ENCODE measurements around the gene CD4. TPM values are rescaled to one million over a fixed set of nuclear protein-coding genes. Genes with fewer than 3 reads are reported as not detected.

CD4 gene
- total RNA-seq, 4 donors from 2014 or later = 6.6 to 16.2 (median 10.1) TPM

GRCh38 chr12:6837370-6838060 is 48.2 kb downstream of the CD4 start:
- intact Hi-C loops (cut with DNase I) = no loop called here
- TF ChIP-seq CTCF (IDR thresholded peaks at IDR 0.05) (no peak), EP300 (IDR thresholded peaks at IDR 0.05) (no peak), POLR2A (IDR thresholded peaks at IDR 0.05; ENCODE audit: low read depth) (no peak), POLR2AphosphoS5 (IDR thresholded peaks at IDR 0.05) (no peak)
- no peaks in the 10 kb centered on the region for H3K9me3 ChIP-seq
- peaks cover 22 to 74% (median 40%) of the 10 kb centered on the region in 4 donors for H3K36me3 ChIP-seq
- DNase-seq (ENCODE audit: extremely low spot score) = no peak
- no peak overlapping the region for H3K4me3 ChIP-seq
- WGBS = 92% methylated on average over 17 of the region's 26 CpGs
- no peak overlapping the region for H3K27ac ChIP-seq (replicated peaks in 1 of 4)
- H3K4me1 ChIP-seq = peaks cover 0 to 5% (median 0%) of the 10 kb centered on the region in 4 donors
- no peaks in the 10 kb centered on the region for H3K27me3 ChIP-seq

- H3K9me3 ChIP-seq = no peaks in the 10 kb centered on the region
- no peak for DNase-seq (ENCODE audit: extremely low spot score)
- H3K36me3 ChIP-seq = peaks cover 19 to 75% (median 45%) of the 10 kb centered on the region in 4 donors
- TF ChIP-seq POLR2AphosphoS5 (IDR thresholded peaks at IDR 0.05) (no peak), POLR2A (IDR thresholded peaks at IDR 0.05; ENCODE audit: low read depth) (no peak), CTCF (IDR thresholded peaks at IDR 0.05) (no peak), EP300 (IDR thresholded peaks at IDR 0.05) (no peak)
- peaks cover 0 to 5% (median 0%) of the 10 kb centered on the region in 4 donors for H3K4me1 ChIP-seq
- intact Hi-C loops (cut with DNase I) = no loop called here
- H3K4me3 ChIP-seq = no peak overlapping the region
- no peaks in the 10 kb centered on the region for H3K27me3 ChIP-seq
- H3K27ac ChIP-seq (replicated peaks in 1 of 4) = no peak overlapping the region
- 87% methylated on average over 10 of the region's 16 CpGs for WGBS
Observed at GRCh38 chr12:6838854-6839253, 49.5 kb downstream of the CD4 start.

- WGBS = 82% methylated on average over 9 of the region's 10 CpGs
- Histone ChIP-seq H3K9me3 (no peaks in the 10 kb centered on the region), H3K4me3 (no peak overlapping the region), H3K27me3 (no peaks in the 10 kb centered on the region), H3K27ac (replicated peaks in 1 of 4) (no peak overlapping the region), H3K36me3 (peaks cover 12 to 75% (median 48%) of the 10 kb centered on the region in 4 donors), H3K4me1 (peaks cover 0 to 5% (median 0%) of the 10 kb centered on the region in 4 donors)
- TF ChIP-seq POLR2AphosphoS5 (IDR thresholded peaks at IDR 0.05) (no peak), POLR2A (IDR thresholded peaks at IDR 0.05; ENCODE audit: low read depth) (no peak), EP300 (IDR thresholded peaks at IDR 0.05) (no peak), CTCF (IDR thresholded peaks at IDR 0.05) (no peak)
- intact Hi-C loops (cut with DNase I) = no loop called here
- DNase-seq (ENCODE audit: extremely low spot score) = no peak
Observed at GRCh38 chr12:6839482-6840201, 50.3 kb downstream of the CD4 start.

- Histone ChIP-seq H3K36me3 (peaks cover 12 to 77% (median 55%) of the 10 kb centered on the region in 4 donors), H3K4me1 (peaks cover 0 to 5% (median 0%) of the 10 kb centered on the region in 4 donors), H3K27me3 (no peaks in the 10 kb centered on the region), H3K4me3 (no peak overlapping the region), H3K27ac (replicated peaks in 1 of 4) (no peak overlapping the region), H3K9me3 (no peaks in the 10 kb centered on the region)
- WGBS = 71% methylated on average over 1 of the region's 1 CpG
- no peak for DNase-seq (ENCODE audit: extremely low spot score)
- no peak for TF ChIP-seq CTCF (IDR thresholded peaks at IDR 0.05)
- TF ChIP-seq POLR2AphosphoS5 (IDR thresholded peaks at IDR 0.05) = no peak
- TF ChIP-seq POLR2A (IDR thresholded peaks at IDR 0.05; ENCODE audit: low read depth) = no peak
- no peak for TF ChIP-seq EP300 (IDR thresholded peaks at IDR 0.05)
- intact Hi-C loops (cut with DNase I) = no loop called here
Observed at GRCh38 chr12:6840330-6840729, 51.0 kb downstream of the CD4 start.

Measured in esophagus muscularis mucosa (tissue), 4 donors.